ENCODE measurements around the gene DEPP1.

Gene DEPP1

GRCh38 chr10:44954962-44955361 lies 23.6 kb downstream of the DEPP1 start:
- no peak for DNase-seq
- Histone ChIP-seq H3K9me3 (no peaks in the 10 kb centered on the region), H3K27me3 (no peaks in the 10 kb centered on the region), H3K4me1 (peaks cover 0 to 20% (median 14%) of the 10 kb centered on the region in 4 donors), H3K4me3 (no peak overlapping the region), H3K36me3 (peaks cover 0 to 7% (median 0%) of the 10 kb centered on the region in 3 donors), H3K27ac (no peak overlapping the region)
- TF ChIP-seq CTCF (IDR thresholded peaks at IDR 0.05), result no peak
- intact Hi-C loops (cut with DNase I; ENCODE audit: low total_unique reads), result no loop called here

GRCh38 chr10:44954042-44954441 lies 24.6 kb downstream of the DEPP1 start:
- H3K9me3 ChIP-seq, result no peaks in the 10 kb centered on the region
- H3K27ac ChIP-seq, result no peak overlapping the region
- intact Hi-C loops (cut with DNase I; ENCODE audit: low total_unique reads), result no loop called here
- TF ChIP-seq CTCF (IDR thresholded peaks at IDR 0.05), result no peak
- no peak overlapping the region for H3K4me3 ChIP-seq
- no peaks in the 10 kb centered on the region for H3K27me3 ChIP-seq
- peaks cover 0 to 25% (median 12%) of the 10 kb centered on the region in 4 donors for H3K4me1 ChIP-seq
- DNase-seq, result no peak
- H3K36me3 ChIP-seq, result peaks cover 0 to 7% (median 0%) of the 10 kb centered on the region in 3 donors

- no peaks in the 10 kb centered on the region for H3K9me3 ChIP-seq
- no peak overlapping the region for H3K27ac ChIP-seq
- peaks cover 0 to 7% (median 0%) of the 10 kb centered on the region in 3 donors for H3K36me3 ChIP-seq
- no peak for TF ChIP-seq CTCF (IDR thresholded peaks at IDR 0.05)
- intact Hi-C loops (cut with DNase I; ENCODE audit: low total_unique reads), result no loop called here
- DNase-seq, result peak in 1 of 2 donors; percentile 13
- H3K4me1 ChIP-seq, result peaks cover 0 to 13% (median 2%) of the 10 kb centered on the region in 4 donors
- no peak overlapping the region for H3K4me3 ChIP-seq
- no peaks in the 10 kb centered on the region for H3K27me3 ChIP-seq
Measured at GRCh38 chr10:44952779-44953231, 25.8 kb downstream of the DEPP1 start.

GRCh38 chr10:44951576-44952226 lies 26.9 kb downstream of the DEPP1 start:
- Histone ChIP-seq H3K9me3 (no peaks in the 10 kb centered on the region), H3K4me3 (no peak overlapping the region), H3K4me1 (peaks cover 0 to 10% (median 0%) of the 10 kb centered on the region in 4 donors), H3K27me3 (no peaks in the 10 kb centered on the region), H3K36me3 (peaks cover 0 to 2% (median 0%) of the 10 kb centered on the region in 3 donors), H3K27ac (no peak overlapping the region)
- intact Hi-C loops (cut with DNase I; ENCODE audit: low total_unique reads), result no loop called here
- TF ChIP-seq CTCF (IDR thresholded peaks at IDR 0.05), result no peak
- peak in 1 of 2 donors; percentile 29 for DNase-seq

GRCh38 chr10:44950326-44951225 lies 28.0 kb downstream of the DEPP1 start:
- H3K4me3 ChIP-seq, result no peak overlapping the region
- no peak for TF ChIP-seq CTCF (IDR thresholded peaks at IDR 0.05)
- peaks cover 0 to 10% (median 0%) of the 10 kb centered on the region in 4 donors for H3K4me1 ChIP-seq
- intact Hi-C loops (cut with DNase I; ENCODE audit: low total_unique reads), result no loop called here
- no peaks in the 10 kb centered on the region for H3K36me3 ChIP-seq
- no peaks in the 10 kb centered on the region for H3K9me3 ChIP-seq
- no peak overlapping the region for H3K27ac ChIP-seq
- DNase-seq, result peak in 1 of 2 donors; percentile 31
- no peaks in the 10 kb centered on the region for H3K27me3 ChIP-seq

All from tibial artery (tissue), 4 donors.